Suprapubic skin (tissue), 4 donors: ENCODE data around the gene GMEB2.

Experiments used
- CTCF ChIP-seq, 2 donors: fragments of 200-600 bp in 1 of 2; fragments of 450-650 bp in 1 of 2; sonication (generic) in 1 of 2; IDR thresholded peaks; one replicate each; pipeline ENCODE4 v1.5.1; 2016 to 2019; ENCODE audit warnings: antibody characterized with exemption in 2 of 2, mild to moderate bottlenecking in 1 of 2, moderate library complexity in 1 of 2
- POLR2A ChIP-seq, 2 donors: fragments of 450-650 bp; IDR thresholded peaks; one replicate each; pipeline ENCODE4 v1.6.1; 2017; ENCODE audit warnings: antibody characterized with exemption in 2 of 2, mild to moderate bottlenecking in 2 of 2, moderate library complexity in 2 of 2
- POLR2AphosphoS5 ChIP-seq, 3 donors: sonication (generic); formaldehyde crosslinking; IDR thresholded peaks; one replicate each; pipeline ENCODE4 v1.6.1; 2017; ENCODE audit warnings: antibody characterized with exemption in 3 of 3

GRCh38 chr20:63597651-63598478 lies 29.0 kb downstream of the GMEB2 start:
- TF ChIP-seq POLR2A (IDR thresholded peaks at IDR 0.05) (no peak), CTCF (IDR thresholded peaks at IDR 0.05) (no peak), POLR2AphosphoS5 (IDR thresholded peaks at IDR 0.05) (no peak)
